ENCODE measurements around the gene TTC1.

The TTC1 gene

DNA sequence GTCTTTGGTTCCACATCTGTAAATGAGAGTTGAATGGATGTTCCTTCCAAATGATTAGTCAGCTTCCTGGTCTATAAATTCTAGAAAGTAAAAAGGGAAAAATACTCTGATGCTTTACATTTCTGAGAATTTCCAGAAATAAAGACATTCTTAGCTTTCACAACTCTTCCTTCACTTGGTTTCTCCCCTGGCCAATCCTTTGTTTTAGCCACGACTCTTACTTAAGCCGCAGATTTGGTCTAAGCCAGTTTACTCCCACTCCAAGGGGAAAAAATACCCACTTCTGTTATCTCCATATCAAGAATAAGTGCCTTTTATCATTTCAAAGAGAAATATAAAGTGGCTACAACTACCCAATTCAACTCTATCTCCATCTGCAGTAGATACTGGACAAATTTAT lies 80.6 kb downstream of the TTC1 start:
- TF ChIP-seq, protein P1, sequence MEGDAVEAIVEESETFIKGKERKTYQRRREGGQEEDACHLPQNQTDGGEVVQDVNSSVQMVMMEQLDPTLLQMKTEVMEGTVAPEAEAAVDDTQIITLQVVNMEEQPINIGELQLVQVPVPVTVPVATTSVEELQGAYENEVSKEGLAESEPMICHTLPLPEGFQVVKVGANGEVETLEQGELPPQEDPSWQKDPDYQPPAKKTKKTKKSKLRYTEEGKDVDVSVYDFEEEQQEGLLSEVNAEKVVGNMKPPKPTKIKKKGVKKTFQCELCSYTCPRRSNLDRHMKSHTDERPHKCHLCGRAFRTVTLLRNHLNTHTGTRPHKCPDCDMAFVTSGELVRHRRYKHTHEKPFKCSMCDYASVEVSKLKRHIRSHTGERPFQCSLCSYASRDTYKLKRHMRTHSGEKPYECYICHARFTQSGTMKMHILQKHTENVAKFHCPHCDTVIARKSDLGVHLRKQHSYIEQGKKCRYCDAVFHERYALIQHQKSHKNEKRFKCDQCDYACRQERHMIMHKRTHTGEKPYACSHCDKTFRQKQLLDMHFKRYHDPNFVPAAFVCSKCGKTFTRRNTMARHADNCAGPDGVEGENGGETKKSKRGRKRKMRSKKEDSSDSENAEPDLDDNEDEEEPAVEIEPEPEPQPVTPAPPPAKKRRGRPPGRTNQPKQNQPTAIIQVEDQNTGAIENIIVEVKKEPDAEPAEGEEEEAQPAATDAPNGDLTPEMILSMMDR (conservative IDR thresholded peaks at IDR 0.05; ENCODE audit: control insufficient read depth, insufficient read depth, low read depth, low read length), result no peak
- H3K4me3 ChIP-seq (ENCODE audit: control insufficient read depth, low read depth, low read length), result no peak overlapping the region
- DNase-seq (ENCODE audit: low read depth), result no peak

DNA sequence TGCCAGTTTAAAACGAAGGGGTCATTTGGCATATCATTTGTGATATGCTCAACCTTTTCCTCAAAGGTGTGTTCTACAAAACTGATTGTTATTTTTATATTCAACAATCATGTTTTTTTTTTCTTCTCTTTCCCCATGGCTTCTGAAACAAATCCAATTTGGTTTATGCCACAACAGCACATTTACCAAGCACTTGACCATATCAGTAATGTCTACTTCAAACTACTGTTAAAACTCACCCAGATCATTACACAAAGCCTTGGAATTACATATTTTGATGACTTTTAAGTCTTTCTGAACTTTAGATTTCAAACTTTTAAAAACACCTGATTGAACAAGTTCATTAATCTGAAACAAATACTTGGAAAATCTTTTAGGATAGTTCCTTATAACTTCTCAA lies 81.1 kb downstream of the TTC1 start:
- TF ChIP-seq, protein P1 (conservative IDR thresholded peaks at IDR 0.05; ENCODE audit: control insufficient read depth, insufficient read depth, low read depth, low read length), result no peak
- H3K4me3 ChIP-seq (ENCODE audit: control insufficient read depth, low read depth, low read length), result no peak overlapping the region
- DNase-seq (ENCODE audit: low read depth), result no peak

DNA sequence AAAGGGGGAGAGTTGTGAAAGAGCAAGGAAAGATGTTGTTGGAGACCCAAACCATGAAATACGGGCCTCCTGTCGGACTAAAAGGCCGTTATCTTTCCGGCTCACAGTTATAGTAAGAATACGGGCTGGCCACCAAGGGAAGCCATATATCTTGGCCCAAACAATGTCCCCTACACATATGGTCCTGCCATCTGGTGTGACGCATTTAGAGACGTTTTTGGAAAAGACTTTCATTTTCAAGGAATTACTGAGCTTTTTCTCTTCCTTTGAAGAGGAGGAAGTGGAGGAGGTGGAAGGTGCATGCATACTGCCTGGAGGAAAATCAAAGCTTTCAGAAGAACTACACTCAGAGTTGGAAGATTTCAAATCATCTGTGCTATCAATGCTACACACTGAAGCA lies 83.6 kb downstream of the TTC1 start:
- H3K4me3 ChIP-seq (ENCODE audit: control insufficient read depth, low read depth, low read length), result no peak overlapping the region
- TF ChIP-seq, protein P1 (conservative IDR thresholded peaks at IDR 0.05; ENCODE audit: control insufficient read depth, insufficient read depth, low read depth, low read length), result no peak
- no peak for DNase-seq (ENCODE audit: low read depth)

DNA sequence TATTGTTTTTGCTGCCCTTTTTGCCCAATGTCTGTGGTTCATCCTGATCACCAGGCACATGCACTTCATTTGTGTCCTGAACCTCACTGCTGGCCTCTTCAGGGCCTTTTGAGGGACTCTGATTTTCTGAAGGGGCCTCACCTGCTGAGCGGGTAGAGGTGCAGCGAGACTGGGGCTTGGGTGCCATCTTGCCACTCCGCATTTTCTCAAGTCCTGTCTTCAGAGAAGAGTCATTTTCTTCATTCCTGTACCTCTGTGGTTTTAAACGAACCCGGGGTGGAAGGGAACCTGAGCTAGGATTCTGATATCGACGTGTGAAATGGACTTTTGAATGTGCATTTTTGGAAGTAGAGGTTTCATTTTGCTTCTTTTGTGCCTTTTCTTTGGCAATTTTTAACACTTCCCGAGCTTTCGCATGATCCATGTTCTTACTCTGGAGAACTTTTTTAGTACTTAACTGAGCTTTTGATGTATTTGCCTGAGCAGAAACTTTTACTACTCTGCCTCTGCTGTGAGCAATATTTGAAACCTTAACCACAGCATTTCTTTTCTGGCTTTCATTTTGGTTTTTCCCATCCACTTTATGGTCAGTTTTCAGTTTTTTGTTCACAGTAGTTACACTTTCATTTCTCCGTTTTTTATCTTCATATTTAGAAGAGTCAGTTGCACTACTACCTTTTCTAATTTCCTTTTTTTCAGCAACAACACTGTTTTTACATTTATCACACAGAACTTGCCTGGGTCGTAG lies 84.2 kb downstream of the TTC1 start:
- TF ChIP-seq, protein P1 (conservative IDR thresholded peaks at IDR 0.05; ENCODE audit: control insufficient read depth, insufficient read depth, low read depth, low read length), result no peak
- H3K4me3 ChIP-seq (ENCODE audit: control insufficient read depth, low read depth, low read length), result no peak overlapping the region

DNA sequence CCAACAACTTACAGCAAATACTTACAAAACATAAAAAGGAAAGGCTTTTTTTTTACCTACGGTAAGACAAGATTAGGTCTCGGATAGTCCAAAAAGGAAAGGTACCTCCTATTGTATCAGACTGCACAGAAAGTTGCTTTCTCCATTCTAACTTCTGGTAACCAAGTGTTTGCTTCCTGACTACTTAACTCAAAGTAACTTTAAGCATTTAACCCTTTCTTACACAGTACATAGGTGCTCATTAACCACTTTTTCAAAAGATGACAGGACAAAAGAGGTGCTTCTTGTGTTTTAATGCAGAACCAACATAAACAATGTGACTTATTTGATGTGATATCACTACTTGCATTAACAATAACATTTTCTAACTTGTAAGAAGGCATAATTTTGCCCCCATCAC lies 87.2 kb downstream of the TTC1 start:
- no peak for DNase-seq (ENCODE audit: low read depth)
- no peak overlapping the region for H3K4me3 ChIP-seq (ENCODE audit: control insufficient read depth, low read depth, low read length)
- TF ChIP-seq, protein P1 (conservative IDR thresholded peaks at IDR 0.05; ENCODE audit: control insufficient read depth, insufficient read depth, low read depth, low read length), result no peak

More for the DNA sequence above, 84.2 kb downstream of the TTC1 start:
- DNase-seq (ENCODE audit: low read depth), result no peak

DNA sequence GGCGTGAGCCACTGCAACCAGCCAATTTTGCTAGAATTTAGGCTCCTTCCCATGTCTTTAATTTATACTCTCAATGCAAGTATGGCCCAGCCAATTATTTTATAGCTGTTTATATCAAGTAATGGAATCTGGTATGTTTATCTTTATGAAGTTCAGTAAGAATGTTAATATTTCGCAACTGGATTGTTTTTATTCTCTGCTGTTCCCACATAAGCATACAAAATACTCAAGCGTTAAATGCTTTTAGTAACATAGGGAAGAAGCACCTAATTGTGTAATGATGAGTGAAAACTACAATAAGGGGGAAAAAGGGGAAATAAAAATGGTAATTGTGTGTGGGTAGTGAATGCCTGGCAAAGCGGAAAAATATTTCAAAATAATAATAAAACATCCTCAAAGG lies 89.1 kb downstream of the TTC1 start:
- TF ChIP-seq, protein P1 (conservative IDR thresholded peaks at IDR 0.05; ENCODE audit: control insufficient read depth, insufficient read depth, low read depth, low read length), result no peak
- DNase-seq (ENCODE audit: low read depth), result no peak

More for the DNA sequence above, 89.1 kb downstream of the TTC1 start:
- no peak overlapping the region for H3K4me3 ChIP-seq (ENCODE audit: control insufficient read depth, low read depth, low read length)

Data from fibroblast of mammary gland (primary cell).